Amygdala (tissue), 56 donors: ENCODE measurements around the gene USP9X.
"Not testable (repeated sequence)": the region's sequence is repeated elsewhere in the genome, so short reads cannot be mapped to it uniquely, and the experiment has no call there.

ENCODE experiments used
- DNase-seq, 56 donors: peaks; one replicate each; lab custom pipeline; 2025; lab: John Stamatoyannopoulos, UW

USP9X gene

DNA sequence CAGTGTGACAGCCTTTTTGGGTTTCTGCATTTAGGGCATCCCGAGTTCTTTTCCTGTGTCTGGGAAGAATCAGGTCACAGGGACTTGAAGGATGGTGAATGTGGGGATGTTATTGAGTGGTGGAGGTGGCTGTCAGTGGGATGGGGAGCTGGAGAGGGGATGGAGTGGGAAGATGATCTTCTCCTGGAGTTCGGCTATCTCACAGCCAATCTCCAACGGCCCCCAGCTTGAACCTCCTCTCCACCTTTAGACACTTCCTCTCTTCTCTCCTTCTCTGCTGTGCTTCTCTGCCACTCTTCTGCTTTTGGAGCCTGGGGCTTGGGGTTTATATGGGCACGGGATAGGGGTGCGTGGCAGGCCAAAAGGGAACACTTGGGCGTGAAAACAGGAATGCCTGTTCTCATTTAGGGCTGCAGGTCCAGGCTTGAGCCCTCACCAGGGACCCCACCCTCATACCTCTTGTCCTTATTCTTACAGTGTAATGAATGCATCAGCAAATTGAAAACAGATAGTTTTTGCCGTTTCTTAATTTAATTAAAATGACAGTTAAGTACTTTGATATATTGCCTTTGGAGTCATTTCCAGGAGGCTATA, 37.5 kb downstream of the USP9X start:
- no peak for DNase-seq

DNA sequence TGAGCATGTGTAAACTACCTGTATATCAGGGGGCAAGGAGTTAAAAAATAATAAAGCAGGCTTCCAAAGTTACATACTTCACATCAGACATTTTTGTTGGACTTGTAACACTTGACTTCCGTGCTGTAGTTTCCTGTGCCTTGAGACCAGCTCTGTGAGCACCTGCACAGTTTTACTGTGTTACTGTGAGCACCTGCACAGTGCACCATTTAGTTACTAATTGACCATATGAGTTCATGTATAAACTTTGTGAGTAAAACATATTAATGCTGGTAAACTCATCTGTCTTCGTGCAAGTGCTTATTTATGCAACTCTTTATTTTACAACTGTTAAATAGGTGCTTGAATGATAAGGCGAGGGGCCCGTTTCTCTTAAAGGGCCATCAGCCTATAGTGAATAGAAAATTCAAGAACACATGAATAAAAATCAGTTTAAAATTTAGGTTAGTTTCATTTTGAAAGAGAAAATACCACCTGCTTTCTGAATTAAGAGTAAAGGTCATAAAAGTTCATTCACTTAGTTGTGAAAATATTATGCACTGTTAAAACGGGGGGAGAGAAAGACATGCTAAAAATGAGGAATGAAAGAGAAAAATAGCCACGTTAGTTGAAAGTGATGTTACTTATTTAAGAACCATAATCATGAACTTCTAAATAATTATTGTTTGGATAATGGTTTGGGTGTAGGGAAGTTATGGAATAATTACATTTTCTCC, 42.4 kb downstream of the USP9X start:
- DNase-seq: no peak

DNA sequence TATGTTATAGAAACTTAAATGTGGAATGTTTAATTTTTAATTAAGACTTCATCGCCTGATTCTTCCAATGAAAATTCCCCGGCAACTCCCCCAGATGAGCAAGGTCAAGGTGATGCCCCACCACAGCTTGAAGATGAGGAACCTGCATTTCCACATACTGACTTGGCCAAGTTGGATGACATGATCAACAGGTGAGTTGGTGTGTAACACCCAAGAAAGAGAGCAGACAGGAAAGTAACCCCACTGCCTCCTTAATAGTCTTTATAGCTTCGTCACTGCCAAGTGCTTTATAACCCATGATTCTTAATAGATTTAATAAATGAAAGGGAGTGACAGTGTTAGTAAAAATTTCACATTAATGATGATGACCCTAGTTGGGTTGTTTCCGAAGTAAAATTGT, 43.7 kb downstream of the USP9X start:
- DNase-seq: no peak

DNA sequence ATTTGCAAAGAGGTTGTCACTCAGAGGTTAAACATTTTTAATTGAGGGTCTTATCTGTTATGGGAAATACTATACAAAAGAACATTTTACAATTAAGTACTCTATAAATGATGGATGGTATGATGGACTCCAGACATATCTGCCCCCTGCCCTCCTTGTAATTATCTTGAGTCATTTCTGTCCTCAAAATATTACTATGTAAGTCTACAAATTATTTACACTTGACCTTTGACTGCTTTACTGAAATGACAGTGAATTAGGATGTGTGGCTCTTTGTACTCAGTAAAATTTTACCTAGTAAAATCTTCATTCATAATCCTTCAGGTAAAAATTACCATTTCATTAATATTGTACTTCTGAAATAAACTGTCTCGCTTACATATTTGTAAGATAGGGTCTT, 46.5 kb downstream of the USP9X start:
- no peak for DNase-seq

DNA sequence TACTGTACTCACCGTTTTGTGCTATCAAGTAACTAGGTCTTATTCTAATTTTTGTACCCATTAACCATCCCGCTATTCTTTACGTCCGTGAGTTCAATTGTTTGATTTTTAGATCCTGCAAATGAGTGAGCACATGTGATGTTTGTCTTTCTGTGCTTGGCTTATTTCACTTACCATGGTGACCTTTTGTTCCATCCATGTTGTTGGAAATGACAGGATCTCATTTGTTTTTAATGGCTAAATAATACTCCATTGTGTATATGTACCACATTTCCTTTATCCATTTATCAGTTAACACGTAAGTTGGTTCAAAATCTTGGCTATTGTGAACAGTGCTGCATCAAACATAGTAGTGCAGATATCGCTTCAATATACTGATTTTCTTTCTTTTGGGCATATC, 48.3 kb downstream of the USP9X start:
- no peak for DNase-seq

DNA sequence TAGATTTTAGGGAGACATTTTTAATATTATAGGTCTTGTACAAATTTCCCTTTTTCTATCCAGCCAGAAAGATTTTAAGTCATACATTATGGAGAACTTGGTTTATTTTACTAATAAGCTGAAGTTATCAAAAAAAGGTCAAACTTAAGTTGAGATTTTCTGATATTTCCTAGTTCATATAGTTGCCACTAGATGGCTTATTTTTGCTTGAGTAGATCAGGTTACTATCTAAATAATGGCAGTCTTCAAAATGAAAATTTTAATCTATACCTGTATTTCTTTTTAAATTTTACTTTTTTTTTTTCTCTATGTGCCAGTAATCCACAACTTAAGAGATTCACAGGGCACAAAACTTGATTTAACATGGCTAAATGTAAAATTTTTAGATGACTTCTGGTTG, 52.3 kb downstream of the USP9X start:
- DNase-seq: no peak

DNA sequence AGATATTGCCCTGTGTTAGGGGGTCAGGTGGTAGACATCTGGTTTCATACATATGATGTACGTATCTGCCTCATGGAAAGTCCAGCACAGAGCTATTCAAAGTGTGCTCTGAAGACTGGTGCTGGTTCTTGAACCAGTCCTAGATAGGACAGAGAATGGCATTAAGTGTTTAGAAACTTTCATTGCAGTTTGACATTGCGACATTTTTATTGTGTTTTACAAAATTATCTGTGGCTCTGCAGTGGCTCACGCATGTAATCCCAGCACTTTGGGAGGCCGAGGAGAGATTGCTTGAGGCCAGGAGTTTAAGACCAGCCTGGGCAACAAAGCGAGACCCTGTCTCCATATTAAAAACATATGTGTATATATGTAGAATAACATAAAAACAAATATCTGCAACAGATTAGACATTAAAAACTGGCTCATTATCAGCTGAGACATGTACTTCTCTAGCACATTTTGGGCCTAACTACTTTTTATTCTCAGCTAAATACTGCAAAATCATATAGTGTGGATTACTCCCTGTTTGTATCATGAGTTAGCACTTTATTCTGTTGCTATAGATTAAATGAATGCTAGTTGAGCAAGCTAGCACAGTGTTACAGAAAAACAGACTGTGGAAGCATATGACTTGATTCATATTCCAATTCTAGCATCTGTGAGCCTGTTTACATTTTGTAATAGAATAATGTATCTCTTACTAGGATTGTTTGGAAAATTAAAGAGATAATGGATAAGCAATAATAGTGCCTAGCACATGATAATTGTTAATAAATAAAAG, 57.1 kb downstream of the USP9X start:
- no peak for DNase-seq

DNA sequence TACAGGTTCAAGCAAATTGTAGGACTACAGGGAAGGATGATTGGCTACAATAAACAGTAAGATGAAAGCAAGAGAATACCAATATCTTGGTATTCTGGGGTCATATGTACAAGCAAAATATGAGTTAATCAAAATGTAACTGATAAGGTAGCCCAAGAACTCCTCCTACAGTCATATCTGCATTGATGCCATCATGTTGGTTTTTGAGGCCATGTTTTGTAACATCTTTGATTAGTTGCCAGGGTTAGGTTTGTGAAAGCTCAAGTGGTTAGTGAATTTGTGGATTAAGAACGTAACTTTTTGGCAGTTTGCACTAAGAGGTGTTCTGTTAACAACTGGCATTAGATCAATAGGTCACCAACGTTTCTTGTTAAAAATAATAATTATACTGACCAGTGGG, 59.6 kb downstream of the USP9X start:
- no peak for DNase-seq

DNA sequence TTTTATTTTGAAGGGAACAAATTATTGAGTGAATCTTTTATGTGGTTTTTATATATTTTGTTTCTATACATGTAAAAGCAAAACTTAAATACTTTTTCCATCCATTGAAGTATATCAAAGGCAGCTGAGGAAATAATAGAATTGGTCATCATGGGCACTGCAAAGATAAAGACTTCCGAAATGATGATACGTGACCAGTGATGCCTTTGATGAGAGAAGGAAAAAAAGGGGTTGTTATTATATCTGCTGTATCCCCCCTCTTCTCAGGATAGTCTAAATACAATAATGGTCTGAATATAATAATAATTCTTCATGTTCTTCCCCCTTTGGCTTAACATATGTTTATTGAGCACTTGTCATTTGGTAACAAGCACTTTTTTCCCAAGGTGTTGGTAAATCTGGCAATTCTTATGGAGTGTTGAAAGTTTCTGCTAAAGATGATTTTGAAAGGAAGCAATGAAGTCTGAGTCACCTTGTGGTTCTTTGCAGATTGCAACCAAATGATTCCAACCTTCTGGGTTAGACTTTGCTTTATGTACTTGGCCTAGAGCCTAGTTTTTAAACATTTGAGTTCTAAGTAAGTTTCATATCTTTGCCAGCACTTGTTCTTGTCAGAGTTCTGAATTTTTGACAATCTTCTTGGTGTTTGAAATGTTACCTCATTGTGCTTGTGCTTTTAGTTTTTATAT, 60.8 kb downstream of the USP9X start:
- no peak for DNase-seq

DNA sequence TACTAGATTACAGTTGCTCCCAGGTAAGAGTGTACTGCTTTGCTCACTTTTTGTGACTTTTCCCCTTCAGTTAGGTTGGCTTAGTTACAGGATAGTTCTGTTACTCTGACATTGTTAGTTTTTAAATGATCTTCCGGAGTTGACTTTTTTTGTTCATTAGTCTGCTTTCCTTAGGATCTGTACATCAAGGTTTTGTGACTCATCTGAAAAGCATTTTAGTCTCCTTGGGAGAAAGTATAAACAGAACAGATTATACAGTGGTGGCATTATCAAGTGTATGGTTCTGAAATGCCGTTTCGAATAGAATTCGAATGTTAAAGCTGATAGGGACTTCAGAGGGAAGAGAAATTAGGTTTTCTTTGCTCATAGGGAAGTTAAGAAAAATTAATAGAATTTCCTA, 63.3 kb downstream of the USP9X start:
- no peak for DNase-seq

DNA sequence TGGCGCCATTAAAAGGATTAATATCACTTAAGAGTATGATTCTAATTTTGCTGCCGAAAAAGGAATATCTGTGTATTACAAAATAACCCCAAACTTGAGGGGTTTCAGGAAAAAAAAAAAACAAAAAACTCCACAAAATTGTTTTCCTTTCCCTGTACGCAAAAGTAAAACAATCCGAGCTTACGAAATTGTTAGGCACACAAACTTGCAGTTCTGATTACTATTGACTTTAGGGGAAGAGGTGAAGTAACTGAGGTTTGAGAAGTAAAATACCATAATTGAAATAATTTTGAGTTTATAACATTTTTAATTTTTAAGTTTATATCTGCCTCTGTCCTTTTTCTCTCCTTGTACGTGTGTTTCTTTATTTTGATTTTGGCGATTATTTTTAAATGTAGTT, 64.8 kb downstream of the USP9X start:
- DNase-seq: no peak

DNA sequence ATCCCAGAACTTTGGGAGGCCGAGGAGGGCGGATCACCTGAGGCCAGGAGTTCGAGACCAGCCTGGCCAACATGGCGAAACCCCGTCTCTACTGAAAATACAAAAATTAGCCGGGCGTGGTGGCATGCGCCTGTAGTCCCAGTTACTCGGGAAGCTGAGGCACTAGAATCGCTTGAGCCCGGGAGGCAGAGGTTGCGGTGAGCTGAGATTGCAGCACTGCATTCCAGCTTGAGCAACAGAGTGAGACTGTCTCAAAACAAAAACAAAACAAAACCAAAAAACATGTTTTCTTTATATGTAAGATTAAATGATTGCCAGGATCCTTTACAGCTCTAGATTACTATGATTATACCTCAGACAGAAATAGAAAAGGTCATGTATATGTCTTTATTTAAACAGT, 66.5 kb downstream of the USP9X start:
- not testable (repeated sequence) for DNase-seq

DNA sequence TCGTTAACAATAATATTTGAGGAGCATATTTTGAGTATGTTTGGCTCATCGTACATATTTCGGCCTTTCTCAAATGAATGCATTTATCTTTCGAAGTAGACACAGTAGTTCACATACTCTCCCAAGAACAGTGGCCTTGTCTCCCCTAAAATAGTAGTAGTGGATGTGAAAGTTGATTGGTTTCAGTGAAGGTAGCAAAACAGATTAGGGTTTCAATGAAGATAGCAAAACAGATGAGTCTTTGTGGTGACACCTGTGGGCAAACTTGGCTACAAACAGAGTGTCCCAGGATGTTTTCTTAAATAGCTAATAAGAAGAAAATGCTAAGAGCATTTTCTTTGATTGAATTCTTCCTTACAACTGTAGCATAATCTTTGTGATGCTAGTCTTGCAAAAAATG, 67.0 kb downstream of the USP9X start:
- DNase-seq: no peak

DNA sequence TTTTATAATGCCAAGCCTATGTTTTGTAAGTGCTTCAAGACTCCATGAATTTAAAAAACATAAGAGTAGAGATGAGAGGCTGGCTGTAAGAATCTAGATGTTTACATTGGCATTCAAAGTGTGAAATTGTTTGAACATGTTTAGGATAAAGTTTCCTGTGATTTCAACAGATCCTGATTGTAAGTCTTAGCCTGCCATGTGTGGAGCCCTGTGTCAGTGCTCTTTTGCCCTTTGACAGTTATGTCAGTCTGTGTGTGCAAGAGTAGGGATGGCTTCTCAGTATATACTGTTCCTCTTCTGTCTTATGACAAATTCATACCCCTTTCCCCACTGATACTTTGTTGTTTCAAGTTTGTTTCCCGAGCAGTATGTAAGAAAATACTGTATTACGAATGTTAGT, 68.2 kb downstream of the USP9X start:
- no peak for DNase-seq

DNA sequence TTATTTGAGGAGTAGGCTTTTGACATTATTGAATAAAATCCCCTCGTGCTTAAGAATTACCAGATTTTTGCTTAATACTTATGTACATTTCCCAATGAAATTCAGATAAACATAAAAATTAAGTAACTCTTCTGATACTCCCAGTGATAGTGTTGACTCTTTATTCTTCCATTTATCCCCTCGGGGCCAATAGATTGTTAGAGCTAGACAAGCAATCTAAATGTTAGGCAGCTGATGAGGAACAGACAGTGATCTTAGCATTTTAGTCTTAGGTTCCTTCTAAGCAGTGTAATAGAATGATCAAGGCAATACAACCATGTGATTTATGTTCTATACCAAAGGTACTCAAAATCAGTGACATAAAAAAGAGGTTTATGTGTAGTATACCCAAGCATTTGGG, 68.7 kb downstream of the USP9X start:
- no peak for DNase-seq

DNA sequence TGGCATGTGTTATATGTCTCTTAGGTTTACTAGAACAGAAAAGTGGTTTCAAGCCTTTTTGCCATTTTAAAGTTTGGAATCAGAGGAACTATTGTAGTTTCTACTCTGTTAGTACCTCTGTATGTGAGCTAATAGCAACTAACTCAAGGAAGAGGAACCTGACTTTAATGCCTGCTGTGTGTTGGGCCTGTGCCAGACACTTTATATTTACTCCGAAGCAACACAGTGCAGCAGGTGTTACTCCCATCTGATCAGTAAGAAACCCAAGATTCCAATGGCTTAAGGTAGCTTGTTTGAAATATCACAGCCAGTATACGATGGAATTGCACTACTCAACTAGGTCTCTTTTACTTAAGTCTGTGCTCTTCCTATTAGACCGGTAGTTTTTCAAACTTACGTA, 79.2 kb downstream of the USP9X start:
- no peak for DNase-seq

DNA sequence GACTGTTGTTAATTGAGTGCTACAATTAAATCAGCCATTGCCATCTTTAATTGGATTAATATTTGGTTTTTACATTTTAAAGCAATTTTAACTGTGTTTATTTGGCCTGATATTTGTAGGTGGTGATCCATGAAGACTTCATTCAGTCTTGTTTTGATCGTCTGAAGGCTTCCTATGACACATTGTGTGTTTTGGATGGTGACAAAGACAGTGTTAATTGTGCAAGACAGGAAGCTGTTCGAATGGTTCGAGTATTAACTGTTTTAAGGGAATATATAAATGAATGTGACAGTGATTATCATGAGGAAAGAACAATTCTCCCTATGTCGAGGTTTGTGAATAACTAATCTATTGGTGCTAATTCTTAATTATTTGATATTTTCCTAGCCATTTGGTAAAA, 82.6 kb downstream of the USP9X start:
- DNase-seq: no peak

DNA sequence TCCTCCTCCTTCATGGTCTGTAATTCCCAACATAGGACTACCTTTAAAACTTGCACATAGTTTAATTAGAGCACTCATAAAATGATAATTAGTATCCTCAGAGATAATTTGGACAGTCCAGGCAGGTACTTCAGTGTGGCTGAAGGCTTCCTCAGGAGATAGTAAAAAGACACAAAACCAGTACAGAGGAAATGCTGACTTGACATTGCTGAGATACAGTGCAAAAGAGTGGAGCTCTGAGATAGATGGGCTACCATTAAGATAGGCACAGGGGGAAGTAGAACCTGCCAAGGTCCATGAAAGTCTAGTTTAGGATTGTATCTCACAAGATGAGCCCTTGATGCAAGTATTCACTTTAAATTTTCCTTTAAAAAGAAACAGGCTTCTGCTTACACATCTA, 91.0 kb downstream of the USP9X start:
- DNase-seq: no peak

DNA sequence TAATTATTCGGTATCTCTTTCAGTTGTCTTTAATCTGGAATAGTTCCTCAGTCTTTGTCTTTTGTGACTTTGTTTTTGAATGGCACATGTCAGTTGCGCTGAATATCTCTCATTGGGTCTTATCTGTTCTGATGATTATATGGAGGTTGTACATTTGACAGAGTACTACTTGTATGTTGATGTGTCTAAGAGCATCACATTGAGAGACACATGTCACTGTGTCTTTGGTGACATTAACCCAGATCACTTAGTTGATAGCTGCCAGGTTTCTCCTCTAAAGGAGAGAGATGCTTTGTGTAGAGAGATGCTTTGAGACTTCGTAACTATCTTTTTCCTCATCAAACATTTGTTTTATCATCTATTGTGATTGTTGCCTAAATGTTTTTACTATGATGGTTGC, 92.1 kb downstream of the USP9X start:
- DNase-seq: no peak

DNA sequence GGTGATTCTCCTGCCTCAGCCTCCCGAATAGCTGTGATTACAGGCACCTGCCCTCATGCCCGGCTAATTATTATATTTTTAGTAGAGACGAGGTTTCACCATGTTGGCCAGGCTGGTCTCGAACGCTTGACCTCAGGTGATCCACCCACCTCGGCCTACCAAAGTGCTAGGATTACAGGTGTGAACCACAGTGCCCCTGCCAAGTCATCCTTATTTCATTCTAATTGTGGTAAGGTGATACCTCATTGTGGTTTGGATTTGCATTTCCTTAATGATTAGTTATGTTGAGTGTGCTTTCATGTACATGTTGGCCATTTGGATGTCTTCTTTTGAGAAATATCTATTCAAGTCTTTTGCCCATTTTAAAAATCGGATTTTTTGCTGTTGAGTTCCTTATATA, 93.0 kb downstream of the USP9X start:
- no peak for DNase-seq

DNA sequence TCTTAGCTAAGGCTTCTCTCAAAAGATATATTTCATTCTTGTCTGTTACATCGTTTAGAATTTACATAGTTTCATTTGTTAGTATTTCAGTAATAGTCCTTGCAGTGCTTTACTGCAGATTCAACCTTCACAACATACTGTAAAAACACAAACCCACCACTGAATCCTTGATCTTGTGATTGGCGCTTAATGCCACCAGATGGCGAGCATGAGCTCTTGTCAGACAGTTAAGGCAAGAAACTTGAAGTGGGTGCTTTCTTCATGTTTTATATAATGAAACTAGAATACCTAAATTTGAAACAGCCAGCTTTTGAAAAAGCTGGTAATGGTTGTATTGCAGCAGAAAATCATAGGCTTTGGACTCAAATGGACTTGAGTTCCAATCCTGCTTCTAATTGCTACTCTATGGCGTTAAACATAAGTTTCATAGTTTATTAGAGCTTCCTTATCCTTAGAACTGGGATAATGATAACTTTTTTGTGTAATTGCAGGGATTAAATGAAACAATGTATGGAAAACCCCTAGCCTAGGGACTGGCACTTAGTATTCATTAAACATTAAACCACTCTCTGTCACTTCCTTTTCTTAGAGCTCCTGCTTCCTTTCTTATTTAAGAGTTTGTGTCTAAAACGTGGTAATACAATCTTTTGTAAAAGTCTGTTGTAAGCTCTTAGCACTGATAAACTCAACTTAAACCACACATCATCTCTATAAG, 95.1 kb downstream of the USP9X start:
- DNase-seq: peak in 26 of 56 donors; percentile 0 to 54 (median 2)
